Epidermal melanocyte (primary cell): ENCODE results near the gene TBCCD1.
"Not testable (repeated sequence)": the region's sequence is repeated elsewhere in the genome, so short reads cannot be mapped to it uniquely, and the experiment has no call there.

Experiments
- DNase-seq: peaks from one replicate; pipeline ENCODE4 v3.0.0; 2011; ENCODE audit warnings: low spot score; ENCODE audit not compliant: insufficient read length

TBCCD1 gene

DNA sequence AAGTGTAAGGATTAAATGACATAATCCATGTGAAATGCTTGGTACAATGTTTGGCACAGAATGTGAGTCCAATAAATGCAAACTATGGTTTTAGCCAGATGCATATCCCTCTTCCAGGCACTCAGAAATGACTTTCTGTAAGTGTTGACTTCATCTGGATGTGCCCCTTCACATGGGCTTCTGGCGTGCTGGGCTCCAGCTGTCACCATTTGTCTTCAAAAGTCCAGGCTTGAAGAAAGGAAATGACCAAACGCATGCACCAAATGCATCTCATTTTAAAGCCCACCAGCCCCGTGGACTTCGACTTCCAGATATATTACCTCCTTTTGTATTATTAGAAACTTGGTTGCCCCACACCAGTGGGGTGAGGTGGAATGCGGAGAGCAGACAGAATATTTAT, 46.7 kb downstream of the TBCCD1 start:
- no peak for DNase-seq

DNA sequence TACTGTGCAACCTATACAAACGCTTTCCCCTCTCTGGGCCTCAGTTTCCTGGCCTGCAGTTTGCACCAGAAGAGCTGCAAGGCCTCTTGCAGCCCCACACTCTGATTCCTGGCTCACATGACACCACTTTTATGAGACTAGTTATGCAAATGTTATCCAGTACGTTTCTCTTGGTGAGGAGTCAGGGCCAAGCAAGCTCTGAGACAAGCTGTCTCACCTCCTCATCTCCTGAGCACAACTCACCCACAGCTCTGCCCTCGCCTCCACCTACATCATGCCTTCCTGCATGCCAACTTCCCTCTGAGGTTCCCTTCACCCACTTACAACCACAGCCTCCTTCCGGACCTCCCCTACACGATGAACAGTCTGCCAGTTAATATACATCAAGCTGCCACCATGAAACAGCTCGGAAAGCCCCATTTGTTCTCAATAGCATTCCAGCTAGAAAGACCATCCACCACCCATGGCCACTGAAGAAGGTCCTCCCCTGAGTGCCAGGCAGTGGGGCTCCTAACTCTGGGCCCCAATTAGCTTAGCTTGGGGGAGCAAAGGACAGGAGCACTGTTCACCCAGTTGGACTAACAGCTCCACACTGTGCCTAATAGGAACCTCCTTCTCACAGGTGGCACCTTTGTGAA, 48.0 kb downstream of the TBCCD1 start:
- DNase-seq, result no peak

DNA sequence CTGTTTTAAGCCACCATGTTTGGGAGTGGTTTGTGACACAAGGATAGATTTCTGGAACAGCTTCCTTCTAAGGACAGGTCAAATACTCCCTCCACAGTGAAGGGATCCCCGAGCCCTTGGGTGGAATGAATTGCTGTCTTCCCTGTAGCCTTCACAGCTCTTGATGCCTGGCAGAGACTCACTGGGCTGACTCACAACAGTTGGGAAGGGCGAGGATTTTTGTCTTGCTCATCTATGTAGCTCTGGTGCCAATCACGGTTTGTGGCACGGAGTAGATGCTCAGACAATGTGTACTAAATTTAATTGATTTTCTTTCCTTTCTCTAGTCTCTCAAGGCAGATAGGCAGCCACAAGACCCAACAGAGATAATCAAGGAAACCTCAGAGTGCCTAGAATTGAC, 49.9 kb downstream of the TBCCD1 start:
- DNase-seq, result no peak

DNA sequence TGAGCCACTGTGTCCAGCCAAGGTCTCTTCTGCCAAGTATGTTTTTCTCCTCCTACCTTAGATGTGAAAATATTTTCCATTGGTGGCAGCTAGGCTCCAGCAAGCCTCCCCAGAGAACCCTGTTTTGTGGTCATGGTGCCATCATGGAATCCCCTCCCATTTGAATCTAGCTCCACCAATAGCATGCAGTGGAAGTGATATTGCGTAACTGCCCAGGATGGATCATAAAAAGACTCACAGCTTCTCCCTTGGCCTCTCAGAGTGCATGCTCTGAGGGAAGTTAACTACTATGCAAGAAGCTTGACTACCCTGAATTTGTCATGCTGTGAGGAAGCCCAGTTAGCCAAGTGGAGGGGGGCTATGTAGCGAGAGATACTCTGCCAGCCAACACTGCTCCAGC, 50.5 kb downstream of the TBCCD1 start:
- no peak for DNase-seq

DNA sequence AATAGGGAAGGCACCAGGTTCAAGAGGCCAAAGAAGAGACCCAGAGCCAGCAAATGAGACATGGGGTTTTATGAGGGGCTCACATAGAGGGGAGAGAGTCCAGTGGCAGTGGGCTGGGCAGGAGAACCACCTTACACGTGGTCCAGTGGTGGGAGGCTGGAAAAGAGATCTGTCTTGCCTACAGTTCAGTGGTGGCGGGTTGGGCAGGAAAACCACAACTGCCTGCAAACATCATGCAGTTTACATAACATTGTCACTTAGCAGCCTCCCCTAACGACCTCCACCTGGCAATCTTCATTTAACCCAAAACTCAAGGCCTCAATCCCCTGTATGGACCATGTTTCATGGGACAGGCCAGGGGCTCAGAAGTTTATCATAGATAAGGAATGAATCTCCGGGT, 52.0 kb downstream of the TBCCD1 start:
- no peak for DNase-seq

DNA sequence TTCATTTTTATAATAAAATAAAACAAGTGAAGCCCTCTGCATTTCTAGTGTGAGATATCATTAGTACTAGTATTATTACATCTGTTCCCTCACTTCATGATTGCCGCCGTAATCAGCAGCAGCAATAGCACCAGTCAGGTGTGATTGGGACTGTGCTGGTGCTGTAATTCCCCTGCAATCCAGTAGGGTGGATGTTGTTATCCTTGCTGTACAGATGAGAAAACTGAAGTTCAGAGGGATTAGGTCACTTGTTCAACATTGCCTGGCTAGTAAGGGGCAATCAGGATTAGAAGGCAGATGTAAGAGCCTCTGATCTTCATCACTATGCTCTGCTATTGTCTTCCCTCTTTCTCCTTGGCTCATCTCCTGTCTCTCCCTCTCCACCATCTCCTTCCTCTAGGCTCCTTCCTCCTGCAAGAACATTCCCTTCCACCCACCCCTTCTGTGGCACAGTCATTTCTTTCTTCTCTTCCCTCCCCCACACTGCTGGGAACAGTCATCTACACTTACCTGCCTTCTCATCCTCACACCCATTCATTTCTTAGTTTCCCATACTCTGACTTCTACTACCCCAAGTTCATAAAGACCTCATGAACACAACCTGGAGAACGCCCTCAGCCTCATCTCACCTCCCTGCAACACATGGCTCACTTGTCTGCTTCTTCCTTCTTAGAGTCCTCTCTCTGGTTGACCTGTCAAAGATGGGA, 52.7 kb downstream of the TBCCD1 start:
- DNase-seq, result no peak

DNA sequence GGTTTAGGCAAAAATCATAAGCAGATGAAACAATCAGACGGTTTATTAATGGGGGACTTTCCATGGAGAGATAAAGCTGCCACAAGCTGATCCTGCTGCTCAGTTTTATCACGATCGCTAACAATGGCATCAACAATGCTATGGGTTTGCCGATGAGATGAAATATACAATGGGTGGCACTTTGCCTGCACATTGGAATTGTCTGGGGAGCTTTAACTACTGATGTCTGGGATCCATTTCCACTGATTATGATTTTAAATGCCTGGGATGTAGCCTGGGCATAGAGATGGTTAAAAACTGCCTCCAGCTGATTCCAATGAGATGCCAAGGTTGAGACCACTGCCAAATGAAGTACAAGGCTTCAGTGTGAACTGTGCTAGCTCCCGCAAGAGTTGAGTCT, 53.8 kb downstream of the TBCCD1 start:
- DNase-seq, result no peak

DNA sequence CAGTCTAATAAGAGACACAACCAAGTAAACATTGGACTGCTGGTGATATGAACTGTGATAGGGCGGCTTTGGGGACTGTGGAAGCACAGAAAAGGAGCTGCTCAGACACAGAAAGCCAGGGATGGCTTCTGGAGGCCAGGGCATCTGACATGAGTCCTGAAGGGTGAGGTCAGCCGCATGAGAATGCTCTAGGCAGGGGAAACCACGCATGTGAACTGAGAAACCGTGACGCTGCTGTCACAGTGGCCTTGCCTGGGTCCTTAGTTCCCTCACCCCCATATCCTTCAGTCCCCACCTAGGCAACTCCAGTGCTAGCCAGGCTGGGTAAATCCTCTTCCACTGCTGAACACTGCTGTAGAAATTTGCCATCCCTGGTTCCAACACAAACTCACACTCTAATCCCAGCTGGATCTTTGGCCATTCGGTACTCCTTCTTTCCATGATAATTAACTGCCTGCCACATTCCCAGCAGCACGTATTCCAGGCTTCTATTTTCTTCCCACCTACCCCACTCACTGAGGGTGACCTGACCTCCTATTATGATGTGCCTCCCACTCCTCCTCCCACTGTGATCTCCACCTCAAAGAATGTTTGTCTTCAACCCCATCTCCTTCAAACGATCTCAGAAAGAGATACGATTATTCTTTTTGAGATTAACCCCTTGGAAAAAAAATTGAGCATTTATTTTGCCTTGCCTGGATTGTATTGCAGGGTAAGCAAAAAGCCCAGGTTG, 54.4 kb downstream of the TBCCD1 start:
- DNase-seq, result no peak

DNA sequence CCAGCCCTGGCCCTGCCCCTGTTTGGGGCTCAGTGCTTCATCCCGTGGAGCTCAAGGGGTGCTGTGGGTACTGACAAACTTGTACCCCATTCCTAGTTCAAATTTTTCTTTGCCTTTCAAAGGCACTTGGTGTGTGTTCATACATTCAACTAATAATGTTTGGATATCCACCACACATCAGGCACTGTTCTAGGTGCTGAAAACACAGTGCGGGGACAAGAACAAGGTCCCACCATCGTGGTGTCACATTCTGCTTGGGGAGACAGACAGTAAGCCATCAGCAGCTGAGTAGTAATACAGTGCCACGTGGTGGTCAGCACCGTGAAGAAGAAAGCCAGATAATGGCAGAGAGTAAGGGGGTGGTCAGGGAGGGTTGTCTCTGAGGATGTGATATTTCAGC, 55.4 kb downstream of the TBCCD1 start:
- DNase-seq, result no peak

DNA sequence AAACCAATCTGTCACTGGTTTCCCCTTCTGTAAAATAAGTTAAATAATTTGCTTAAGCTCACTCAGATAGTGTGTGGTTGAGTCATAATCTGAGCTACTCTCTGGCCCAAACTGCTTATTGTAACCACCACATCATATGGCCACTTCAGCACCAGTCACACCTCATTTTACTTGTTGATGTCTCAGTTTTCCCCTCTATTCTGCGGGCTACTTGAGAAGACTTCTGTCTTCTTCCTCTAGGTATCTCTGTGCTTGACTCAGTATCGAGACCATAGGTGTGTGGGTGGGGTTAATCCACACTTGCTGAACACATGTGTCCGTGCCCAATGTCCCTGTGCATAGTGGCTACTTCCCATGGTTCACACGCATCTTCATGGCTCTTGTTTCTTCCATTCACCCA, 55.9 kb downstream of the TBCCD1 start:
- no peak for DNase-seq

DNA sequence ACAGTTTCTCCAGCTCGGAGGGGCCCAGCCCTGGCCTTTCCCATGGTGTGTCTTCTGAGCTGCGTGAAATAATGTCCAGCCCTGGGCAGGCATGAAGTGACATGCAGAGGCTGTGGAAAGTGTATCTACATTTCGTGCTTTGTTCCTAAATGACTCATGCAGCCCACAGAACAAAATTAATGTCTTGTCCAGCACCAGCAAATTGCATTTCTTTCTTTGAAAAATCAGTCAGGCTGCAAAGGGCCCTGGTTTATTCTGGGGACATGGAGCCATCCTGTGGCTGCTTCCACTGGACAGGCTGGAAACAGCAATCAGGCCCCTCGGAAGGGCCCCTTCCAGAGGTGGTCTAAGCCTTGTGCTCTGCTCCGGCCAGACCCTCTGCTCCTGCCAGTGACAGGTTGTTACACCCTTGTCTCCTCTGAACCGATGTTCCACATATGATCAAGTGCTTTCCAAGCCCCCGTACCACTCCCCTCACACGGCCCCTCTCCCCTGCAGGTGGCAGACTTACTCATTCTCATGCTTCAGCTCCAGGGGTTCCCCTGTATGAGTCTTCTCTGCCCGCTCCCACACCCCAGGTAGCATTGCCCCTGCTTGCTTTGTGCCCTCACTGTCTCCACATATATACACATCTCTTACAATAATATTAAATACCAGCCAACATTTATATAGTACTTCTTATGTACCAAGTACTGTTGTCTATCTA, 56.6 kb downstream of the TBCCD1 start:
- DNase-seq, result no peak

DNA sequence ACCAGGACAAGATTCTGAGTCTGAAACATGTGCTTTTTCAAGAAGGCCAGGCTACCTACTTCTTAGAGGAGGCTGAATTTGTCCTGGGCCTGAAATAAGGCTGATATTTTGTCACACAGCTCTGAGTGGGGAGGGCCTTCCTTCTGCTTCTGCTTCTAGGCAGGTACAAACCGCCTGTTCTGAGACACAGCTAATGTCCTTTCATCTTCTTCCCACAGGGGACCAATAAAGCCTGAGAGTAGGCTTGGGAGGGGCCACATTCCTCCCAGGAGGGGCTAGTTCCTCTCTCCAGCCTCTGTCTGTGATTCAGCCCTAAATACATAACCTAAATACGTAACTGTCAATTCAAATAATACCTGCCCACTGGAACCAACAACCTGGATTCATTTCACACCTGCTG, 57.7 kb downstream of the TBCCD1 start:
- DNase-seq, result no peak

DNA sequence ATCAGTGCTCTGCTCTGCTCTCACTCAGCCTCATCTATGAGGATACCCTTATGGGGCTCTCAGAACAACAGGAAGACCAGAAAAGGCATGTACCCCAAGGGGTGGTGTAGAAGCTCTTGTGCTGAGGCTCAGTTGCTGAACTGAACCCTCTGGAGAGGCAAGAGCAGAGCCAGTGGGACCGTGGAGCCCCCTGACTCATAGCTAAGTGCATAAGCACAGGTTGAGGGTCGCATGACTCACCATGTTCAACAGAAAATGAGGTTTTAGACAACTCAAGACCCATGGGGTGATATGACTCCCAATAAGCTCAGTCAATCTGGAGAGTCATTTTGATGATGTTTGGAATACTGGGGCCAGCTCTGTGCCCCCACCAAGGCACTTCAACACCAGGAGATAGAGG, 60.3 kb downstream of the TBCCD1 start:
- no peak for DNase-seq

DNA sequence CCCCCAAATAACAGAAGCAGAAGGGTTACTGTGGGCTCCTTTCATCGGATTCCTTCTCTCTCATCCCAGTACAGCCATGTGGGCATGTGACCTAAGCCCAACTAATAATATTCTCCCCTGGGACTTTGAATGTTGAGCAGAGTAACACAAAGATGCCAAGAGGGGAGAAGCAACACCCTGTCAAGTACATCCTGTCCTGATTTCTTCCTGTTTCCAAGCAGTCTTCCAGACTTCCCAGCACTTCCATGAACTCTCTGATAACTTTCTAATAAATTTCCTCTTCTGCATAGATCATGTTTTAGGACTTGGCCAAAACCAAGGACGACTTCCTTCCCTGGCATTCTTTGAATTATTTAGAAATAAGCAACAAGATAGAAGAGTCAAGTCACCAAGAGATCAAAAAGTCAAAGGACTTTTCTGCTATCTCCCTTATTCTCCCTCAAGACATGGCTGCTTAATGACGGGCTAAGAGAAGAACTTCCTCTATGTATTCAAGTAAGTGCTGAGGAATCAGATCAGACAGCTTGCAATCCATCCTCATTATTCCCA, 60.9 kb downstream of the TBCCD1 start:
- no peak for DNase-seq

DNA sequence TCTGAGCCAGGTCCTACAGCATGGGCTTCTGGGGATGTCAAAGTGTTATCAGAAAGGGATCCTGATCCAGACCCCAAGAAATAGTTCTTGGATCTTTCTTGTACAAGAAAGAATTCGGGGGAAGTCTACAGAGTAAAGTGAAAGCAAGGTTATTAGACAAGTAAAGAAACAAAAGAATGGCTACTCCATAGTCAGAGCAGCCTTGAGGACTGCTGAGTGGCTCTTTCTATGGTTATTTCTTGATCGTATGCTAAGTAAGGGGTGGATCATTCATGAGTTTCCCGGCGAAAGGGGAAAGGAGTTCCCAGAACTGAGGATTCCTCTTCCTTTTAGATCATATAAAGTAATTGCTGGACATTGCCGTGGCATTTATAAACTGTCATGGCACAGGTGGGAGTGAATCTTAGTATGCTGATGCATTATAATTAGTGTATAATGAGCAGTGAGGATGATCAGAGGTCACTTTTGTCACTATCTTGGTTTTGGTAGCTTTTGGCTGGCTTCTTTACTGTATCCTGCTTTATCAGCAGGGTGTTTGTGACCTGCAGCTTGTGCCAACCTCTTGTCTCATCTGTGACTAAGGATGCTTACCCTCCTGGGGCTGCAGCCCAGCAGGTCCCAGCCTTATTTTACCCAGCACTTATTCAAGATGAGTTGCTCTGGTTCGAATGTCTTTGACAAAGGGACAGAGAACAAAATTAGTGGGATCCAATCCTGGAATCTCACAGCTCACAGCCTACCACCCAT, 64.0 kb downstream of the TBCCD1 start:
- no peak for DNase-seq

DNA sequence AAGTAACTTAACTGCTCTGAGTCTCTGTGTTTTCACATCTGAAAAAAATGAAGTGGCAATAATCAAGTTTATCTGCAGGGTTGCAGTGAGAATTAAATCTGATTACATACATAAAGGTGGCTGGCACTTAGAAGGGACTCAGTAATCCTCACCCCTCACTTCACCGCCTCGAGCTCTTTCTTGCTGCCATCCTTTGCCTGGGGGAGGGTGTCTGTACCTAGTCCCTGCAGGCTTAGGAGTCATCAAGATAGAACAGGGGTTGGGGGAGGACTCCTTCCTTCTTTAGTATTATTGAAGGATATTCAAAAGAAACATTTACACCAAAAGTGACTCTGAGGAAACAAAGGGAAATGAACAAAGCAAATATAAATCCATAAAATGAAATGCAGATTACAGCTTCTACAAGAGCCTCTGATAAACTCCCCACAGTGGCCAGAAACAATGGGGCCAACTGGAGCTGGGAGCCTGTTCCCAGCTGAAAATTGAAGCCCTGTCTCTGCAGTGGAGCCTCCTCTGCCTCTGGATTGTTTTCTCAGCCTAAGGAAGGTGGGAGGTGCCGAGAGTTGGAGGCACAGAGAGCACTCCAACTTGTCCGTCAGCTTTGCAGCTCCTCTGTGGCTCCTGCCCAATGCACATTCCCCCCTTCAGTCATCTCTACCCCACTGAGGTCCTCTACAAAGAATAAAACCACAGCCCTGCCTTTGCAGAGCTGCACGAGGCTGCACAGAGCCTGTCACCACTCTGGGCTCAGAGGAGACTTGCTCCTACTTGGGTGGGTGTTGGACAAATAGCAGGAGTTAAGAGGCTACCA, 64.8 kb downstream of the TBCCD1 start:
- no peak for DNase-seq

DNA sequence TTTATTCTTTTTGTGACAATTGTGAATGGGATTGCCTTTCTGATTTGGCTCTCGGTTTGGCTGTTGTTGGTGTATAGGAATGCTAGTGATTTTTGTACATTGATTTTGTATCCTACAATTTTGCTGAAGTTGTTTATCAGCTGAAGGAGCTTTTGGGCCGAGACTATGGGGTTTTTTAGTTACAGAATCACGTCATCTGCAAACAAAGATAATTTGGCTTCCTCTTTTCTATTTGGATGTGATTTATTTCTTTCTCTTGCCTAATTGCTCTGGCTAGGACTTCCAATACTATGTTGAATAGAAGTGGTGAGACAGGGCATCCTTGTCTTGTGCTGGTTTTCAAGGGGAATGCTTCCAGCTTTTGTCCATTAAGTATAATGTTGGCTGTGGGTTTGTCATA, 67.2 kb downstream of the TBCCD1 start:
- DNase-seq, result not testable (repeated sequence)

DNA sequence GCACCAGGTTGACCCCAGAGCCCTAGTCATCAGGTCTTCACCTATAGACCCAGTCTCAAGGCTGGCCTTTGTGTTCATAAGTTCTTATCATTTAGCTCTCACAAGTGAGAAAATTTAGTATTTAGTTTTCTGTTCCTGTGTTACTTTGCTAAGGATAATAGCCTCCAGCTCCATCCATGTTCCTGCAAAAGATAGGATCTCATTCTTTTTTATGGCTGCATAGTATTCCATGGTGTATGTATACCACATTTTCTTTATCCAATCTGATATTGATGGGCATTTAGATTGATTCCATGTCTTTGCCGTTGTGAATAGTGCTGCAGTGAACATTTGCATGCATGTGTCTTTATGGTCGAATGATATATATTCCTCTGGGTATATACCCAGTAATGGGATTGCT, 69.1 kb downstream of the TBCCD1 start:
- not testable (repeated sequence) for DNase-seq

DNA sequence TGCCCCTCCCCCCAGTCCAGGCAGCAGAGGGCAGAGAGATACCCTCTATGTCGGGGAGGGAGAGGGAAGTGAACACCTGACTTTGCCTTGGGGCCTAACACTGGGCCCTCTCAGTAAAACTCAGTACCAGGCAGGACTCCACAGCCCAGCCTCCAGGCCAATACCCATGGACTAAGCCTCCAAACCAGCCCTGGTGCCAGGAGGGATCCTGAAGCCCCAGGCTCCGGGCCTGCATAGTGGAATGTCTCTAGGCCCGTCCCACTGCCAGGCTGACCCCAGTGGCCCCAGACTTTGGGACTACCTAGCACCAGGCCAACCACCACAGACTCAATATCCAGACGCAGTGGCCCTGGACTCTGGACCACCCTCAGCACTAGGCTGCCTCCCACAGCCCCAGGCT, 69.5 kb downstream of the TBCCD1 start:
- DNase-seq, result no peak

DNA sequence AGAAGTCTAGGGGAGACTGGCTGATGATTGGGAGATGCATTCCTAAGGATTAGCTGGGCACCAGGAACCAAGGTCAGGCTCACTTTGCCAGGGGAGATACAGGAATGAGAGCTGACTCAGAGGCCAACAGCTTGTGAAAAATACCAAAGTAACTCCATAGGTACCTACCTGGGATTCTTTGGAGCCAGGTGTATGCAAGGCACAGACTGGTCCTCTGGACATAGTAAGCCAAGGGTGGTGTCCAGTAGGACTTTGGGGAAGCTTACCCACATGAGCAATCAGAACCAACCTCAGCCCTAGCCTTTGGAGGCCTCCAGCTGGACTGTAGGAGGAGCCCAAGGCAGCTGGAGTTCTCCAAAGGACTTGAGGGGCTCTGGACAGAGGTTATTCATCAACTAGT, 70.5 kb downstream of the TBCCD1 start:
- no peak for DNase-seq
